T-helper 17 cell (primary cell): Measurements from ENCODE around the gene TMC3. TPM values are rescaled to one million over a fixed set of nuclear protein-coding genes. Genes with fewer than 3 reads are reported as not detected.

Source experiments
- ATAC-seq: fragments of 150-1000 bp; cut with Tn5 transposase; 2 replicates; pipeline ENCODE4 v1.10.0; 2021; ENCODE audit warnings: mild to moderate bottlenecking, moderate library complexity
- DNase-seq, 3 donors: peaks; one replicate each; pipeline versions ENCODE4 v3.0.0 to v3.0.0-alpha.2; 2020 to 2021
- H3K9me3 ChIP-seq: one replicate; pipeline ENCODE4 v1.7.0; 2013; ENCODE audit warnings: low read length, mild to moderate bottlenecking; ENCODE audit not compliant: control insufficient read depth, poor library complexity, severe bottlenecking
- H3K27ac Mint-ChIP-seq: one replicate; pipeline ENCODE4 v1.8.0; 2022; ENCODE audit warnings: mild to moderate bottlenecking, moderate library complexity, mixed read lengths
- H3K27me3 Mint-ChIP-seq: one replicate; pipeline ENCODE4 v1.8.0; 2022; ENCODE audit warnings: mixed read lengths
- H3K36me3 Mint-ChIP-seq: one replicate; pipeline ENCODE4 v1.8.0; 2022; ENCODE audit warnings: low read depth, mixed read lengths
- H3K4me1 Mint-ChIP-seq: one replicate; pipeline ENCODE4 v1.8.0; 2022; ENCODE audit warnings: mild to moderate bottlenecking, mixed read lengths
- H3K4me3 Mint-ChIP-seq: one replicate; pipeline ENCODE4 v1.8.0; 2022; ENCODE audit warnings: mild to moderate bottlenecking, moderate library complexity, mixed read lengths
- total RNA-seq, 4 donors: library from RNA in 2 of 4; stranded (reverse) in 2 of 4; gene quantifications; one replicate each; pipeline ENCODE4 v1.2.3 and lab custom pipeline; 2022 to 2026

TMC3 gene
- total RNA-seq, 2 donors from 2014 or later: not detected

DNA sequence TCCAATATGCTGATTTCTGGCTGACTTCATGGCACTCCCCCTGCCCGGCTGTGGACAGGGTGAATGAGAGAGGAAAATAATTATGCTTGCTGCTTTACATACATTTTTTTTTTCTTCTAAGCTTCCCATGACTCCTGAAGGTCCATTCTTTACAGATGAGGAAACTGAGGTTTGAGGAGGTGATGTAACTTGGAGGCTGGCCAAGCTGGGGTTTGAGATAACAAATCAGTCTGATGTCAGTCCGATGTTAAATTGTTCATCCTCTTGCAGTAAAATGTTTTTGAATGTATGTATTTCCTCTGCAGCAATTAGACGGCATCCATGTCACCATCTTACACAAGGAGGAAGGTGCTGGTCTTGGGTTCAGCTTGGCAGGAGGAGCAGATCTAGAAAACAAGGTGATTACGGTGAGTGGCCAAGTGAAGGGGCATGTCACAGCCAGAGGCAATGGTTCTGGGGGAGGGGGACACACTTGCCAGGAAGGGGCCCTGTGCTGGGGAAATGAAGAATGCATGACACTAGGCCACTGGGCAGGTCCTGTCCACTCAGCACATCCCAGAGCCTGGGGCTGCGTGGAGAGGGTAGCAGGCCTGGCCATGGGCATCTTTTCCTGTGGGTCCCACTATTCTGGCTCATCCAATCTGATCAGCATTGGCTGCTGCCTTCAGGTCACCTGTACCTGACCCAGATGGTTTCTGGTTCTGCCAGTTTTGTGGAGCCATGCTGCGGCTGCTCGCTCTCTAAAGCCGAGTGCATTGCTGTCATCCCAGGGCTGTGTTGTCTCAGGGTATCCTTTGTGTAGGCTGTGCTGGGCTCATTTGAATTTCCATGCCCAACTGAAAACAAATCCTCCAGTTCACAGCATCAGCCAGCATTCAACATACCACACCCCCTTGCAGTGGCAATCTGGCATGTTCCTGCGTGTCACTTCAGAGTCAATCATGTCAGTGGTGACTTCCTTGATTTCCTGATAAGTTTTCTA is 70.5 kb downstream of the TMC3 start:
- no peaks in the 10 kb centered on the region for H3K9me3 ChIP-seq
- H3K36me3 Mint-ChIP-seq: peaks cover 19% of the 10 kb centered on the region
- ATAC-seq (peak; percentile 71), DNase-seq (no peak)
- peak overlapping the region; percentile 100 for H3K4me3 Mint-ChIP-seq
- H3K27ac Mint-ChIP-seq: peak overlapping the region; percentile 83
- no peaks in the 10 kb centered on the region for H3K27me3 Mint-ChIP-seq
- peaks cover 56% of the 10 kb centered on the region for H3K4me1 Mint-ChIP-seq

GRCh38 chr15:81302701-81303109 is 71.3 kb downstream of the TMC3 start:
- DNase-seq (no peak), ATAC-seq (peak; percentile 49)
- Mint-ChIP-seq H3K27me3 (no peaks in the 10 kb centered on the region), H3K4me1 (peaks cover 59% of the 10 kb centered on the region), H3K36me3 (peaks cover 19% of the 10 kb centered on the region), H3K27ac (peak overlapping the region; percentile 83), H3K4me3 (peak overlapping the region; percentile 100)
- no peaks in the 10 kb centered on the region for H3K9me3 ChIP-seq

- ATAC-seq: no peak
- Mint-ChIP-seq H3K27me3 (no peaks in the 10 kb centered on the region), H3K4me1 (peaks cover 65% of the 10 kb centered on the region), H3K36me3 (peaks cover 21% of the 10 kb centered on the region), H3K27ac (peak overlapping the region; percentile 83), H3K4me3 (peak overlapping the region; percentile 100)
- no peaks in the 10 kb centered on the region for H3K9me3 ChIP-seq
- DNase-seq: no peak
These were observed 72.1 kb downstream of the TMC3 start for GRCh38 chr15:81301815-81302399.

DNA sequence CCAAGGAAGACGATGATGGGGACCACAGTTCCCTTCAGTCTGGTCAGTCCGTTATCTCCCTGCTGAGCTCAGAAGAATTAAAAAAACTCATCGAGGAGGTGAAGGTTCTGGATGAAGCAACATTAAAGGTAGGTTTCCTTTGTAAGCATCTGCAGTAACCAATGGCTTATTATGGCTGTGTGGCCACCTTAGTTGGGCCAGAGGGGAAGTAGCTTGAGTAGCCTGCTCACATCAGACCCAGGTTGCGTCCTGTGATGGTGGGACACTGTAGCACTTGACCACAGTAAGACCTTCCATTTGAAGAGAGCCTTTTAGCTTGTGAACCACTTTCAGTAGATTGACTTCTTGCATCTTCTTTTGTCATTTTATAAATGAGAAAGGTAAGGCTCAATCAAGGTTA is 72.6 kb downstream of the TMC3 start:
- H3K9me3 ChIP-seq: no peaks in the 10 kb centered on the region

DNA sequence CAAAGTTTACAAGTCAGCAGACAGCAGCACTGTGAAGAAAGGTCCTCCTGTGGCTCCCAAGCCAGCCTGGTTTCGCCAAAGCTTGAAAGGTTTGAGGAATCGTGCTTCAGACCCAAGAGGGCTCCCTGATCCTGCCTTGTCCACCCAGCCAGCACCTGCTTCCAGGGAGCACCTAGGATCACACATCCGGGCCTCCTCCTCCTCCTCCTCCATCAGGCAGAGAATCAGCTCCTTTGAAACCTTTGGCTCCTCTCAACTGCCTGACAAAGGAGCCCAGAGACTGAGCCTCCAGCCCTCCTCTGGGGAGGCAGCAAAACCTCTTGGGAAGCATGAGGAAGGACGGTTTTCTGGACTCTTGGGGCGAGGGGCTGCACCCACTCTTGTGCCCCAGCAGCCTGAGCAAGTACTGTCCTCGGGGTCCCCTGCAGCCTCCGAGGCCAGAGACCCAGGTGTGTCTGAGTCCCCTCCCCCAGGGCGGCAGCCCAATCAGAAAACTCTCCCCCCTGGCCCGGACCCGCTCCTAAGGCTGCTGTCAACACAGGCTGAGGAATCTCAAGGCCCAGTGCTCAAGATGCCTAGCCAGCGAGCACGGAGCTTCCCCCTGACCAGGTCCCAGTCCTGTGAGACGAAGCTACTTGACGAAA is 74.3 kb downstream of the TMC3 start:
- Mint-ChIP-seq H3K36me3 (peaks cover 25% of the 10 kb centered on the region), H3K27ac (peak overlapping the region; percentile 83), H3K4me3 (peak overlapping the region; percentile 100), H3K27me3 (no peaks in the 10 kb centered on the region), H3K4me1 (peaks cover 72% of the 10 kb centered on the region)
- DNase-seq (no peak), ATAC-seq (no peak)
- H3K9me3 ChIP-seq: no peaks in the 10 kb centered on the region

More for the DNA sequence above, 72.6 kb downstream of the TMC3 start:
- ATAC-seq: no peak
- H3K27ac Mint-ChIP-seq: peak overlapping the region; percentile 83
- H3K36me3 Mint-ChIP-seq: peaks cover 23% of the 10 kb centered on the region
- H3K27me3 Mint-ChIP-seq: no peaks in the 10 kb centered on the region
- H3K4me1 Mint-ChIP-seq: peaks cover 68% of the 10 kb centered on the region
- DNase-seq: no peak
- peak overlapping the region; percentile 100 for H3K4me3 Mint-ChIP-seq

GRCh38 chr15:81299156-81299555 is 74.9 kb downstream of the TMC3 start:
- DNase-seq: no peak
- H3K36me3 Mint-ChIP-seq: peaks cover 25% of the 10 kb centered on the region

DNA sequence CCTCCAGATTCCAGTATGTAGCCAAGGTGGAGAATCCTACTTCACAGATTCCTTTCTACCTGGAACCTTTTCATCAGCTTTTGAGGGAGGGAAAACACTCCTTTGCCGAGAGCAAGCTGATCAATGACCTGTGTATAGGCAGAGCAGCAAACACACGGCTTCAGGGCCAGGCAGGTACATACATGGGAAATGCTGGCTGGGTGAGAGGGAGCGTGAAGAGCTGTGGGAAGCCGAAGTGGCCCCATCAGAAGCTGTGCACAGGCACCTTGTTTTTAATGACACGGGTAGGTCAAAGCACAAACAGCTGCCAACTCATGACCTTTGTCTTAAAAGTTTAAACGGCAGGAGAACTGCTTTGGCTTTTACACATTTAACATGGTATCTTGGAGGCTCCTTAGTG is 75.4 kb downstream of the TMC3 start:
- ATAC-seq (no peak), DNase-seq (no peak)
- peak overlapping the region; percentile 83 for H3K27ac Mint-ChIP-seq
- H3K4me1 Mint-ChIP-seq: peaks cover 72% of the 10 kb centered on the region
- no peaks in the 10 kb centered on the region for H3K9me3 ChIP-seq
- H3K27me3 Mint-ChIP-seq: no peaks in the 10 kb centered on the region
- H3K4me3 Mint-ChIP-seq: peak overlapping the region; percentile 100
- peaks cover 25% of the 10 kb centered on the region for H3K36me3 Mint-ChIP-seq

More at GRCh38 chr15:81299156-81299555, 74.9 kb downstream of the TMC3 start:
- Mint-ChIP-seq H3K4me3 (peak overlapping the region; percentile 100), H3K27me3 (no peaks in the 10 kb centered on the region), H3K4me1 (peaks cover 72% of the 10 kb centered on the region), H3K27ac (peak overlapping the region; percentile 83)
- ATAC-seq: no peak
- no peaks in the 10 kb centered on the region for H3K9me3 ChIP-seq

GRCh38 chr15:81297603-81298575 is 76.1 kb downstream of the TMC3 start:
- H3K4me1 Mint-ChIP-seq: peaks cover 66% of the 10 kb centered on the region

DNA sequence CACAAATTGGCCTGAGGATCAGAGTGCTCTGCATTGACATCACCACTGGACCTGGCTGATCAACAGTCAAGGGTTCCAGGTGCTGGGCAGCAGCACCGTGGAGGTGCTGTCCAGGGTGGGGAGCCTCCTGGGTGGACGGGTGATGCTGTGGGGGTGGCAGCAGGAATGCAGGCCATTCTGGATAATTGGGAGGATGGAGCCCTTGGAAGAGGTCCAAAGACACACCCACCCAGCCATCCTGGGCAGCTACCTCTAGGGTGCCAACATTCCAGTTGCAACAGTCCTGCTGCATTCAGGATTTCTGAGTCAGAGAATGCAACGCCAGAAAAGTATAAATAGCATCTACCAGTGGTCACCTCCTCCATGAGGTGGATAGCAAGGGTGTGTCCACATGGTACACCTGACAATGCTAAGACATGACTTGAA is 76.9 kb downstream of the TMC3 start:
- DNase-seq: no peak
- ATAC-seq: no peak
- peaks cover 17% of the 10 kb centered on the region for H3K36me3 Mint-ChIP-seq
- H3K27me3 Mint-ChIP-seq: no peaks in the 10 kb centered on the region
- H3K9me3 ChIP-seq: no peaks in the 10 kb centered on the region
- H3K27ac Mint-ChIP-seq: peak overlapping the region; percentile 83
- H3K4me1 Mint-ChIP-seq: peaks cover 65% of the 10 kb centered on the region
- peak overlapping the region; percentile 100 for H3K4me3 Mint-ChIP-seq

More at GRCh38 chr15:81297603-81298575, 76.1 kb downstream of the TMC3 start:
- peaks cover 23% of the 10 kb centered on the region for H3K36me3 Mint-ChIP-seq
- H3K9me3 ChIP-seq: no peaks in the 10 kb centered on the region
- peak overlapping the region; percentile 83 for H3K27ac Mint-ChIP-seq
- no peak for DNase-seq
- no peaks in the 10 kb centered on the region for H3K27me3 Mint-ChIP-seq
- no peak for ATAC-seq
- H3K4me3 Mint-ChIP-seq: peak overlapping the region; percentile 100

GRCh38 chr15:81296673-81297072 is 77.3 kb downstream of the TMC3 start:
- H3K27ac Mint-ChIP-seq: peak overlapping the region; percentile 83
- peak; percentile 64 for ATAC-seq
- H3K9me3 ChIP-seq: no peaks in the 10 kb centered on the region
- peaks cover 63% of the 10 kb centered on the region for H3K4me1 Mint-ChIP-seq
- peaks cover 14% of the 10 kb centered on the region for H3K36me3 Mint-ChIP-seq
- no peaks in the 10 kb centered on the region for H3K27me3 Mint-ChIP-seq
- peak overlapping the region; percentile 100 for H3K4me3 Mint-ChIP-seq
- peak; percentile 33 to 55 (median 52) for DNase-seq

DNA sequence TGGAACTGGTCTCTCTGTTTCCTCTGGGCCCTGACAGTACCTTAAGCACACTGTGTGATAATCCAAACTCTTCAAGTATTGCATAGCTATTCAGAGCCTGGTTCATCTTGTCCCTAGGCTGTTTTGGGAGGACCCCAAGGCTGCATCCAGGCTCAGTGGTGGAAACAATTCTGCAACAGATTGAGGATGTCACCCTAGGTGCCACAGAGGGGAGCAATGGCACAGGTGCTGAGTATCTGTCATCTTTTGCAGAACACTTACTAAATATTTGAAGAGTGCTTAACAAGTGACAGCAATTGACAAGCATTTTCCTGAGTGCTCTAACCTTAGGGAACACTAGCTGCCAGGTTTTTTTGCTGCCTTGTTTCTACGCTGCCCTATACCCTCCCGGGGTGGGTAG is 77.8 kb downstream of the TMC3 start:
- ATAC-seq (no peak), DNase-seq (no peak)
- H3K27ac Mint-ChIP-seq: peak overlapping the region; percentile 83
- H3K27me3 Mint-ChIP-seq: no peaks in the 10 kb centered on the region
- peaks cover 14% of the 10 kb centered on the region for H3K36me3 Mint-ChIP-seq
- peaks cover 64% of the 10 kb centered on the region for H3K4me1 Mint-ChIP-seq
- no peaks in the 10 kb centered on the region for H3K9me3 ChIP-seq
- H3K4me3 Mint-ChIP-seq: peak overlapping the region; percentile 100

DNA sequence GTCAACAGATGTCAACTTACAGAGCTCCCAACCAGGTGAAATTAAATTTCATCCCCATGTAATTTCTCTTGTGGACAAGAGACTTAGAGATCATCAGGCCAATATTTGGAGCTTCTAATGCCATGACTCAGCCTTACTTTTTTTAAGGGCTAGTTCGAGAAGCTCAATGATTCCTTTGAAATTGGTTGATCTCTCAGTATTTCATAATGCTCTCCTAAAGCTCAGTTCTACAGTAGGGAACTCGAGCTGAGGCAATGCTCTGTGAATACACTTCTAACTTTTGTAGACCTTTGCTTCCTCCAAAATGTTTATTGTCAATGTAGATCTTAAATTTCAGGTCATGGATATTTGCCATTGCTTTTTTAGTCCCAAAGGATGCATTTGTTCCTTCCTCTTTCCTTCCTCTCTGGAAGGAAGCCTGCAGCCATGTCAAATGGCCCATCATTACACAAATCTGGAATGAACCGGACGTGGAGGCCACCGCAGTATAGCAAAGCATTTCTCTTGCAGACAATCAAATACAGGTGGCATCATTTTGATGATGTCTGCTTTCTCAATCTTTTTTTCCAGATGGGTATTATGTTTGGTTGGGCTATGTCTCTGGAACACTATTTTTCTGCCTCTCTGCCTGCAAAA is 78.4 kb downstream of the TMC3 start:
- Mint-ChIP-seq H3K4me3 (peak overlapping the region; percentile 100), H3K36me3 (peaks cover 12% of the 10 kb centered on the region), H3K4me1 (peaks cover 64% of the 10 kb centered on the region), H3K27ac (peak overlapping the region; percentile 83), H3K27me3 (no peaks in the 10 kb centered on the region)
- H3K9me3 ChIP-seq: no peaks in the 10 kb centered on the region
- DNase-seq (no peak), ATAC-seq (no peak)
